SK-N-SH treated with all-trans-retinoic acid at 6 μM for 48 hours (cell line): ENCODE data around the gene EPOP.
A peak's percentile ranks its signal among the peaks of the same experiment; 100 is the strongest.
"Not testable (repeated sequence)": the region's sequence is repeated elsewhere in the genome, so short reads cannot be mapped to it uniquely, and the experiment has no call there.

Experiments
- ATAC-seq: fragments of 200-7000 bp; cut with Tn5 transposase; 3 replicates; pipeline ENCODE4 v1.9.1; 2020; ENCODE audit warnings: mild to moderate bottlenecking, moderate library complexity
- BACH2 ChIP-seq: fragments of 250-450 bp; sonication (Bioruptor Pico); IDR thresholded peaks from 2 replicates; pipeline ENCODE4 v1.9.0; 2021; ENCODE audit warnings: mild to moderate bottlenecking, borderline replicate concordance
- CREB5 ChIP-seq: fragments of 250-450 bp; sonication (Bioruptor Pico); IDR thresholded peaks from 2 replicates; pipeline ENCODE4 v1.5.1; 2020; ENCODE audit warnings: low read depth, mild to moderate bottlenecking, moderate library complexity
- CSRNP3 ChIP-seq: fragments of 250-450 bp; sonication (Bioruptor Pico); IDR thresholded peaks from 2 replicates; pipeline ENCODE4 v1.5.1; 2021; ENCODE audit warnings: mild to moderate bottlenecking, moderate library complexity
- GLIS3 ChIP-seq: fragments of 250-450 bp; sonication (Bioruptor Pico); IDR thresholded peaks from 2 replicates; pipeline ENCODE4 v1.5.0; 2020; ENCODE audit warnings: mild to moderate bottlenecking, moderate library complexity
- ISL1 ChIP-seq: fragments of 250-450 bp; sonication (Bioruptor Pico); IDR thresholded peaks from 2 replicates; pipeline ENCODE4 v2.1.2; 2022; ENCODE audit warnings: mild to moderate bottlenecking, moderate library complexity
- OSR1 ChIP-seq: fragments of 250-450 bp; sonication (Bioruptor Pico); IDR thresholded peaks from 2 replicates; pipeline ENCODE4 v1.8.0; 2022; ENCODE audit warnings: moderate library complexity, mild to moderate bottlenecking, inconsistent platforms
- PATZ1 ChIP-seq: fragments of 250-450 bp; sonication (Bioruptor Pico); IDR thresholded peaks from 2 replicates; pipeline ENCODE4 v1.8.0; 2020; ENCODE audit warnings: mild to moderate bottlenecking, moderate library complexity, borderline replicate concordance
- POU6F1 ChIP-seq: fragments of 250-450 bp; sonication (Bioruptor Pico); IDR thresholded peaks from 2 replicates; pipeline ENCODE4 v1.8.0; 2021; ENCODE audit warnings: low read depth, mild to moderate bottlenecking, moderate library complexity, borderline replicate concordance
- SNAI2 ChIP-seq: fragments of 250-450 bp; sonication (Bioruptor Pico); IDR thresholded peaks from 2 replicates; pipeline ENCODE4 v1.5.0; 2020; ENCODE audit warnings: mild to moderate bottlenecking, moderate library complexity
- TOX ChIP-seq: fragments of 250-450 bp; sonication (Bioruptor Pico); IDR thresholded peaks from 2 replicates; pipeline ENCODE4 v1.8.0; 2021; ENCODE audit warnings: mild to moderate bottlenecking, moderate library complexity, borderline replicate concordance
- TSHZ2 ChIP-seq: fragments of 250-450 bp; sonication (Bioruptor Pico); IDR thresholded peaks from 2 replicates; pipeline ENCODE4 v1.5.0; 2020; ENCODE audit warnings: mild to moderate bottlenecking, moderate library complexity
- ZC3H10 ChIP-seq: fragments of 250-450 bp; sonication (Bioruptor Pico); IDR thresholded peaks from 2 replicates; pipeline ENCODE4 v1.5.1; 2021; ENCODE audit warnings: mild to moderate bottlenecking, moderate library complexity
- ZFP3 ChIP-seq: fragments of 250-450 bp; sonication (Bioruptor Pico); IDR thresholded peaks from 2 replicates; pipeline ENCODE4 v1.5.0; 2020; ENCODE audit warnings: mild to moderate bottlenecking, moderate library complexity
- ZFP30 ChIP-seq: fragments of 450-650 bp; formaldehyde crosslinking; IDR thresholded peaks from 2 replicates; pipeline ENCODE4 v1.5.0; 2022; ENCODE audit warnings: mild to moderate bottlenecking, moderate library complexity
- ZNF565 ChIP-seq: fragments of 450-650 bp; formaldehyde crosslinking; conservative IDR thresholded peaks from 2 replicates; pipeline ENCODE4 v1.5.0; 2020; ENCODE audit warnings: low read depth, mild to moderate bottlenecking, moderate library complexity
- ZNF8 ChIP-seq: fragments of 450-650 bp; formaldehyde crosslinking; IDR thresholded peaks from 2 replicates; pipeline ENCODE4 v1.5.0; 2020; ENCODE audit warnings: mild to moderate bottlenecking, moderate library complexity

EPOP gene

GRCh38 chr17:38628441-38628840 lies 46.3 kb downstream of the EPOP start:
- TF ChIP-seq CREB5 (CRISPR knock-in tag) (no peak), SNAI2 (no peak), BACH2 (CRISPR knock-in tag) (no peak), ZC3H10 (CRISPR knock-in tag) (no peak), POU6F1 (CRISPR knock-in tag) (no peak), TSHZ2 (CRISPR knock-in tag) (no peak), TOX (CRISPR knock-in tag) (no peak), OSR1 (CRISPR knock-in tag) (no peak)
- peak; percentile 61 for ATAC-seq

- no peak for ATAC-seq
- TF ChIP-seq TOX (CRISPR knock-in tag) (no peak), ZNF8 (CRISPR knock-in tag) (no peak), ISL1 (CRISPR knock-in tag) (no peak), ZFP30 (no peak), TSHZ2 (CRISPR knock-in tag) (no peak), BACH2 (CRISPR knock-in tag) (no peak), ZFP3 (CRISPR knock-in tag) (no peak), ZNF565 (CRISPR knock-in tag) (no peak), GLIS3 (no peak), OSR1 (CRISPR knock-in tag) (no peak), CSRNP3 (CRISPR knock-in tag) (no peak), PATZ1 (CRISPR knock-in tag) (no peak)
Measured at GRCh38 chr17:38627957-38628356, 46.8 kb downstream of the EPOP start.

- not testable (repeated sequence) for ATAC-seq
Measured at GRCh38 chr17:38626606-38627226, 48.0 kb downstream of the EPOP start.
